Measurements from ENCODE around the gene KIF15.
"Not testable (repeated sequence)": the region's sequence is repeated elsewhere in the genome, so short reads cannot be mapped to it uniquely, and the experiment has no call there.

Gene KIF15

DNA sequence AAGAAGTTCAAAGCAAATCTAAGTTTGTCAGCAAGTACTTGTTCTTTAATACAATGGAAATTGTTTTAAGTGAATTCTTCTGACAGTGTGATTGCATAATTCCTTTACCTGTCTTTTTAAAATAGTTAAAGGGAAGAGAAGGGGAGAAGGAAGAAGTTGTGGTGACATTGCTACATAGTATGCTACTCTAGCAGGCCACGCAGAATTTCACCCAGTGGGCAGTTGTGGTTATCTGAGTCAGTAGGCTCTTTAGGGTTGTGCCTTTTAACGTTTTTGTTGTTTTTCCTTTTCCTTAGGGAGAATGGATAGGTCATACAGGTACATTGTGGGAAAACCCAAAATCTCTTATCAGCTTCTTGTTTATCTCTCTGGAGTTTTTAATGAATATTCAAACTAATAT is 40.4 kb downstream of the KIF15 start:
- H3K9me3 Mint-ChIP-seq: no peaks in the 10 kb centered on the region
- no peak overlapping the region for H3K4me3 Mint-ChIP-seq
- no peaks in the 10 kb centered on the region for H3K27me3 Mint-ChIP-seq
- no peak for DNase-seq
- H3K4me1 Mint-ChIP-seq (ENCODE audit: low read depth): no peaks in the 10 kb centered on the region
- H3K36me3 Mint-ChIP-seq (ENCODE audit: low read depth): peaks cover 84% of the 10 kb centered on the region
- H3K27ac Mint-ChIP-seq: no peak overlapping the region

DNA sequence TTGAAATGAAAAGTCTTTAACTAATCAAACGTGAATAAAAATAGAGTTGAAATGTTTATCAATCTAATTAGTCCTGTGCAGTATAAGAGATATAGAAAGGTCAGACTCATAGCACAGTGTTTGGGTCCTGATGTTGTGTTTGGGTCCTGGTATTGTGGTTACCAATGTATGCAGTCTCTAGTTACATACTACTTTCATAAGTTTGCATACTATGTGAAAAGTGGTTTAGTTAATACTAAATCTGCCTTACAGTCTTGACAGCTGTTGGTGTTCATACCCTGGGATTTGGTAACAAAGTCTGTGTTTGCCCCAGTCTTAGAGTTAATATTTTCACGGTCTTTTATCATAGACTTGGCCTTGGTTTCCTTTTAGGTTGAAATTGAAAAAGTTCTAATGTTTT is 41.7 kb downstream of the KIF15 start:
- Mint-ChIP-seq H3K4me1 (ENCODE audit: low read depth) (no peaks in the 10 kb centered on the region), H3K4me3 (no peak overlapping the region), H3K36me3 (ENCODE audit: low read depth) (peaks cover 82% of the 10 kb centered on the region), H3K9me3 (no peaks in the 10 kb centered on the region), H3K27me3 (no peaks in the 10 kb centered on the region), H3K27ac (no peak overlapping the region)
- no peak for DNase-seq

DNA sequence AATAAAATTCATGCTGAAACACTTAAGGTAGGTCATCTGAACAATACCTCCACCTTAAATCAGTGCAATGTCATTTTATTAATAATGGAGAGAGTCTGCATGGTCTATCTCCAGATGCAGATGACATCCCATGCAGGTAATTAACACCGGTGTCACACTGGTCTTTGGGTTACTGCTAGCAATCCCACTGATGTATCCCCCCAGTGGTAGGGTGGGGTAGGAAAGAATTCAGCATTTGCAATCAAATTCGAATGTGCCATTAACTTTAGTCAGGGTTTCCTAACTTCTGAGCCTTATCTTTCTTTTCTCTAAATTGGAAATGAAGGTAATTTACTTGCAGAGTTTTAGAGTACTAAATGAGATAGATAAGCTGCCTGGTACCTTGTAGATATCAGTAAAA is 44.4 kb downstream of the KIF15 start:
- Mint-ChIP-seq H3K4me3 (no peak overlapping the region), H3K36me3 (ENCODE audit: low read depth) (peaks cover 71% of the 10 kb centered on the region), H3K4me1 (ENCODE audit: low read depth) (no peaks in the 10 kb centered on the region), H3K9me3 (no peaks in the 10 kb centered on the region), H3K27me3 (no peaks in the 10 kb centered on the region), H3K27ac (no peak overlapping the region)
- no peak for DNase-seq

DNA sequence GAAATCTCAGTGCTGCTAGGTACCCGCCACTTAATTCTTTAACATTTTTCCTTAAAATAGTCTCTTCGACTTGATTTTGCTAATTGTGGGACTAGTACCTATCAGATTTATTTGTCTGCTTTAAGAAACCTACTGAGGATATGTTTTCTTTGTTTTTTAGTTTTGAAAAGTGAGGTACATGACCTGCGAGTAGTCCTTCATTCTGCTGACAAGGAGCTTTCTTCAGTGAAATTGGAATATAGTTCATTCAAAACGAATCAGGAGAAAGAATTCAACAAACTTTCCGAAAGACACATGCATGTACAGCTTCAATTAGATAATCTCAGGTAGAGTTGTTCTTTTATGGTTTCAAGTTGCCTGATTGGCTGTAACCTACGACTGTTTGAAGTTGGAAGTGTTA is 53.2 kb downstream of the KIF15 start:
- Mint-ChIP-seq H3K9me3 (peaks cover 4% of the 10 kb centered on the region), H3K4me1 (ENCODE audit: low read depth) (no peaks in the 10 kb centered on the region), H3K36me3 (ENCODE audit: low read depth) (peaks cover 83% of the 10 kb centered on the region), H3K27ac (no peak overlapping the region), H3K4me3 (no peak overlapping the region), H3K27me3 (no peaks in the 10 kb centered on the region)
- DNase-seq: no peak

DNA sequence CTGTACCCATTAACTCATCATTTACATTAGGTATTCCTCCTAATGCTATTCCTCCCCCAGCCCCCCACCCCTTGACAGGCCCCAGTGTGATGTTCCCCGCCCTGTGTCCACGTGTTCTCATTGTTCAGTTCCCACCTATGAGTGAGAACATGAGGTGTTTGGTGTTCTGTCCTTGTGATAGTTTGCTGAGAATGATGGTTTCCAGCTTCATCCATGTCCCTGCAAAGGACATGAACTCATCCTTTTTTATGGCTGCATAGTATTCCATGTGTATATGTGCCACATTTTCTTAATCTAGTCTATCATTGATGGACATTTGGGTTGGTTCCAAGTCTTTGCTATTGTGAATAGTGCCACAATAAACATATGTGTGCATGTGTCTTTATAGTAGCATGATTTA is 54.7 kb downstream of the KIF15 start:
- not testable (repeated sequence) for H3K27ac Mint-ChIP-seq
- H3K36me3 Mint-ChIP-seq (ENCODE audit: low read depth): peaks cover 81% of the 10 kb centered on the region

DNA sequence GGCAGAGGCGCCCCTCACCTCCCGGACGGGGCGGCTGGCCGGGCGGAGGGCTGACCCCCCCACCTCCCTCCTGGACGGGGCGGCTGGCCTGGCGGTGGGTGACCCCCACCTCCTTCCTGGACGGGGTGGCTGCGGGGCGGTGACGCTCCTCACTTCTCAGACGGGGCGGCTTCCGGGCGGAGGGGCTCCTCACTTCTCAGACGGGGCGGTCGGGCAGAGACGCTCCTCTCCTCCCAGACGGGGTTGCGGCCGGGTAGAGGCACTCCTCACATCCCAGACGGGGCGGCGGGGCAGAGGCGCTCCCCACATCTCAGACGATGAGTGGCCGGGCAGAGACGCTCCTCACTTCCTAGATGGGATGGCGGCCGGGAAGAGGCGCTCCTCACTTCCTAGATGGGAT is 59.6 kb downstream of the KIF15 start:
- H3K9me3 Mint-ChIP-seq; H3K4me3 Mint-ChIP-seq; H3K4me1 Mint-ChIP-seq (ENCODE audit: low read depth); H3K27me3 Mint-ChIP-seq; H3K27ac Mint-ChIP-seq; DNase-seq: not testable (repeated sequence)
- H3K36me3 Mint-ChIP-seq (ENCODE audit: low read depth): peaks cover 86% of the 10 kb centered on the region

More for the DNA sequence above, 54.7 kb downstream of the KIF15 start:
- not testable (repeated sequence) for H3K9me3 Mint-ChIP-seq; H3K27me3 Mint-ChIP-seq; H3K4me3 Mint-ChIP-seq; DNase-seq; H3K4me1 Mint-ChIP-seq (ENCODE audit: low read depth)

DNA sequence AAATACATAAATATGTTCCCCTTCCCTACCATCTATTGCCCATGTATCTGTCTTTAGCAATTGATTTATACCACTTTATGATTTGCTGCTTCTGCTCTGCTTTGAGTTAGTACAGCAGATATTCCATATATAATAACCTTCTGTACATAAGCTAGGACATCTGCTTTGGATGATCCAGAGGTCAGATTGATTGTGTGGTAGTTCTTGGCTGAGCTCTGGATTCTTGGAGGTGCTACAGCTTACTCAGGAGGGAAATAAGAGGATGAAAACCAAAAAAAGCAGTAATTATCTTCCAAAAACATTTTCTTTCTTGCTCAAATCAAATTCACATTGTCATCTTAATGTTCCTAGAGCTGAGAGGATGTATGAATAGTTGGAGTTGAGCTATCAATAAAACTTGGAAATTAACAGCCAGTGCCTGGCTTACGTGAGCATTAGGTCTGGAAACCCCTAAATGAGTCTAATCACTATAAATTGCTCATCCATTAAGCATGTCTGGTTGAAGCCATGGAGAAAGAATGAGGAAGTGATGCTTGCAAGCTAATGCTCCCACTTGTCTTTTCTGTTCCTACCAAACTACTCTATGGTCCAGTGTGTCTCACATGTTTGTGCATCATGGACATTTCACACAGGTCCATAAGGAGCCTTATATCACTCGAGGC is 63.8 kb downstream of the KIF15 start:
- no peaks in the 10 kb centered on the region for H3K4me1 Mint-ChIP-seq (ENCODE audit: low read depth)
- peaks cover 79% of the 10 kb centered on the region for H3K36me3 Mint-ChIP-seq (ENCODE audit: low read depth)
- H3K27me3 Mint-ChIP-seq: no peaks in the 10 kb centered on the region
- H3K4me3 Mint-ChIP-seq: no peak overlapping the region
- no peak overlapping the region for H3K27ac Mint-ChIP-seq
- H3K9me3 Mint-ChIP-seq: no peaks in the 10 kb centered on the region
- no peak for DNase-seq

DNA sequence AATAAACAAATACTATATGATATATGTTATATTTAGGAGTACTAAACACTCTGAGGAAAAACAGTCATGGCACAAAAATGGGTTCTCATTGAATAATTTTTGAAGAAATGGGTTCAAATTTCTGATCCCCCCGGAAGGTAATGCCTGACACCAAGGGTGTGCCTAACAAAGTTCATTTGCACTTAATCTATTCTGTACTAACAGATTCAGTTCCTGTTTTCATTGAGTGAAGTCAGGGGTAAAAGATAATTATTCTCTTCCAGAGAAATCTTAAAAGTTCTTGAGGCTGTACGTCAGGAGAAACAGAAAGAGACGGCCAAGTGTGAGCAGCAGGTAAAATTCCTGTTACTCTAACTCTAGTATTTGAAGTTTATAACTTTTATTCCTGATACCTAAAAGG is 65.6 kb downstream of the KIF15 start:
- Mint-ChIP-seq H3K4me3 (no peak overlapping the region), H3K4me1 (ENCODE audit: low read depth) (no peaks in the 10 kb centered on the region), H3K27me3 (no peaks in the 10 kb centered on the region), H3K27ac (no peak overlapping the region), H3K9me3 (no peaks in the 10 kb centered on the region), H3K36me3 (ENCODE audit: low read depth) (peaks cover 85% of the 10 kb centered on the region)
- DNase-seq: no peak

DNA sequence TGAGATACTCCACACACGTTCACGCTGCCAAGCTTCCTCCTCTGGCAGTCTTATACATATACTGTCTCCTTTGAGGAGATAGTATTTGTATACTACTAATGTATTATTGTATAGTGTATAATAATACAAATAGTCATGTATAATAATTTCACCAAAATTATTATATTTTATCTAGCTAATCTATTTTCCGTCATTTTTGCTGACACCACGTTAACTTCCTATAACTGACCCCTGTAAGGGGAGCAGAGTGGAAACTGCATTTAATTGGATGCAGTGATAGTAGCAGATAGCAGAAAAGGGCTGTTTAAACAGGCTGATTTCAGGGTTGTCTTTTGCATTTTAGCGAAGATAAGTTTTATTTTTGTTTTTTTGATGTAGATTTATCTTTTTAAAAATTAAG is 69.6 kb downstream of the KIF15 start:
- Mint-ChIP-seq H3K27ac (no peak overlapping the region), H3K27me3 (no peaks in the 10 kb centered on the region), H3K4me1 (ENCODE audit: low read depth) (no peaks in the 10 kb centered on the region), H3K9me3 (peaks cover 4% of the 10 kb centered on the region), H3K4me3 (no peak overlapping the region), H3K36me3 (ENCODE audit: low read depth) (peaks cover 66% of the 10 kb centered on the region)
- no peak for DNase-seq

DNA sequence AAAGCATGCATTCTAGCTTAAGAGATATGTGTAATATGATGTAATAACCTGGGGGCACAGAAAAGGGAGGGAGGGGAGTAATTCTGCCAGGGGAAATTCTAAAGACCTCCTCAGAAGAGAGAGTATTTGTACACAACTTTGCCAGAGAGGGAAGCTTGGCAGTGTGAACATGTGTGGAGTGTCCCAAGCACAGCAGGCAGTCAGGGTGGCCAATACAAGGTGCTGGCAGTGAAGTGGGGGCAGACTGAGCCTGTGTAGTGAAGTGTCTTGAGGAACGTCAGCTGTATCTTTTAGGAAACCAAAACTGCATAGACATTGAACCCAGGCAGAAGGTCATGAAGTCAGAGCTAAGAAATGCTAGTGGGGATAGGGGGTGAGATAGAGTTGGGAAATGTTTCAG is 70.4 kb downstream of the KIF15 start:
- Mint-ChIP-seq H3K36me3 (ENCODE audit: low read depth) (peaks cover 66% of the 10 kb centered on the region), H3K27ac (no peak overlapping the region), H3K9me3 (peaks cover 10% of the 10 kb centered on the region), H3K27me3 (no peaks in the 10 kb centered on the region), H3K4me3 (no peak overlapping the region), H3K4me1 (ENCODE audit: low read depth) (no peaks in the 10 kb centered on the region)
- no peak for DNase-seq

DNA sequence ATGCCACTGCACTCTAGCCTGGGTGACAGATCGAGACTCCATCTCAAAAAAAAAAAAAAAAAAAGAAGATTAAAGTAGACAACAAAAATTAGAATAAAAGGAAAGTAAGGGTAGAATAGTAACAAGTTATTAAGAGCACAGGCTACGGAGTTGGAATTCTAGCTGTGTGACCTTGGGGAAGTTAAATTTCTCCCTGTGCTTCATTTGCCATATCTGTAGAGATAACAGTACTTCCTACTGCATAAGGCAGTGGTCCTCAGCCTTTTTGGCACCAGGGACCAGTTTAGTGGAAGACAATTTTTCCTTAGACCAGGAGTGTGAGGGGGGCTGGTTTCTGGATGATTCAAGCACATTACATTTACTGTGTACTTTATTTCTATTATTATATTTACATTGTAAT is 71.4 kb downstream of the KIF15 start:
- Mint-ChIP-seq H3K27me3 (no peaks in the 10 kb centered on the region), H3K4me1 (ENCODE audit: low read depth) (no peaks in the 10 kb centered on the region), H3K9me3 (peaks cover 13% of the 10 kb centered on the region), H3K27ac (no peak overlapping the region), H3K36me3 (ENCODE audit: low read depth) (peaks cover 68% of the 10 kb centered on the region), H3K4me3 (no peak overlapping the region)
- DNase-seq: no peak

DNA sequence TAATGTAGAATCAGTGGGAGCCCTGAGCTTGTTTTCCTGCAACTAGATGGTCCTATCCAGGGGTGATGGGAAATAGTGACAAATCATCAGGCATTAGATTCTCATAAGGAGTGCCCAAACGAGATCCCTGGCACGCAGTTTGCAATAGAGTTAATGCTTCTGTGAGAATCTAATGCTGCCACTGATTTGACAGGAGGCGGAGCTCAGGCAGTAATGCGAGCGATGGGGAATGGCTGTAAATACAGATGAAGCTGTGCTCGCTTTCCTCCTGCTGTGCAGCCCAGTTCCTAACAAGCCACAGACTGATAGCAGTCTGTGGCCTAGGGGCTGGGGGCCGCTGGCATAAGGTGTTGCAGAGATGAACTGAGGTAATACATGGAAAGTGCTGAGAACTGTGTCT is 71.8 kb downstream of the KIF15 start:
- Mint-ChIP-seq H3K4me1 (ENCODE audit: low read depth) (no peaks in the 10 kb centered on the region), H3K27me3 (no peaks in the 10 kb centered on the region), H3K4me3 (no peak overlapping the region), H3K9me3 (peaks cover 15% of the 10 kb centered on the region), H3K27ac (no peak overlapping the region), H3K36me3 (ENCODE audit: low read depth) (peaks cover 68% of the 10 kb centered on the region)
- no peak for DNase-seq

DNA sequence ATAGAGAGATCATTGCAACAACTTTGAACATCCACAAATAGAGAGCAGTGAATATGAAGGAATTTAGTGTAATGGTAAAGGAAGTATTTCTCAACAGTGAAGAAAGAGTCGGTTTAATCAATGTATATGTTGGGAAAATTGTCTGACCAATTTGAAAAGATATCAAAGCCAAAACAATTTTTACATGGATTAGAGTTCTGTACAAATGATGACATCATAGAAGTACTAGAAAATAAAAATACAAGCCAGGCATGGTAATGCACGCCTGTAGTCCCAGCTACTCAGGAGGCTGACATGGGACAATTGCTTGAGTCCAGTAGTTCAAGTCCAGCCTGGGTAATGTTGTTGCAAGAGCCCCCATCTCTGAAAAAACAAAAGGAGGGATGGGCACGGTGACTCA is 74.1 kb downstream of the KIF15 start:
- Mint-ChIP-seq H3K4me3 (no peak overlapping the region), H3K9me3 (peaks cover 15% of the 10 kb centered on the region), H3K27me3 (no peaks in the 10 kb centered on the region), H3K4me1 (ENCODE audit: low read depth) (no peaks in the 10 kb centered on the region), H3K36me3 (ENCODE audit: low read depth) (peaks cover 74% of the 10 kb centered on the region), H3K27ac (no peak overlapping the region)
- no peak for DNase-seq

DNA sequence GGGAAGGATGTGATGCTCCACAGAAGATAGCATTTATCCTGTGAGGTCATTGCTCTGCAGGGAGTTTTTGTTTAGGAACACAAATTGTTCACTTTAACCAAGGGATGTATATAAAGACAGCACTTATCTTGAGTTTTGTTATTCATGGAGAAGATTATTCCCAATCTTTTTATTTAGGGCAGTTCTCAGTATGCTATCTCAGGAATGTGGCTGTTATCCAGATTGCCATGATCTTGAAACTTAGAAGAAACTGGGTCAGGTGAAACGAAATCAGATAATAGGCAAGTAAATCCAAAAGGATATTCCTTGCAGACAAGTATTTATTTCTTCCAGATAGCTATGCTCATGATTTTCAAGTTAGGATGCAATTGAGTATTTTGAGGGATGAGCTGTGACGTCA is 80.8 kb downstream of the KIF15 start:
- H3K4me1 Mint-ChIP-seq (ENCODE audit: low read depth): no peaks in the 10 kb centered on the region
- no peak for DNase-seq
- H3K27ac Mint-ChIP-seq: no peak overlapping the region
- peaks cover 86% of the 10 kb centered on the region for H3K36me3 Mint-ChIP-seq (ENCODE audit: low read depth)
- no peak overlapping the region for H3K4me3 Mint-ChIP-seq
- H3K27me3 Mint-ChIP-seq: no peaks in the 10 kb centered on the region
- H3K9me3 Mint-ChIP-seq: peaks cover 2% of the 10 kb centered on the region

DNA sequence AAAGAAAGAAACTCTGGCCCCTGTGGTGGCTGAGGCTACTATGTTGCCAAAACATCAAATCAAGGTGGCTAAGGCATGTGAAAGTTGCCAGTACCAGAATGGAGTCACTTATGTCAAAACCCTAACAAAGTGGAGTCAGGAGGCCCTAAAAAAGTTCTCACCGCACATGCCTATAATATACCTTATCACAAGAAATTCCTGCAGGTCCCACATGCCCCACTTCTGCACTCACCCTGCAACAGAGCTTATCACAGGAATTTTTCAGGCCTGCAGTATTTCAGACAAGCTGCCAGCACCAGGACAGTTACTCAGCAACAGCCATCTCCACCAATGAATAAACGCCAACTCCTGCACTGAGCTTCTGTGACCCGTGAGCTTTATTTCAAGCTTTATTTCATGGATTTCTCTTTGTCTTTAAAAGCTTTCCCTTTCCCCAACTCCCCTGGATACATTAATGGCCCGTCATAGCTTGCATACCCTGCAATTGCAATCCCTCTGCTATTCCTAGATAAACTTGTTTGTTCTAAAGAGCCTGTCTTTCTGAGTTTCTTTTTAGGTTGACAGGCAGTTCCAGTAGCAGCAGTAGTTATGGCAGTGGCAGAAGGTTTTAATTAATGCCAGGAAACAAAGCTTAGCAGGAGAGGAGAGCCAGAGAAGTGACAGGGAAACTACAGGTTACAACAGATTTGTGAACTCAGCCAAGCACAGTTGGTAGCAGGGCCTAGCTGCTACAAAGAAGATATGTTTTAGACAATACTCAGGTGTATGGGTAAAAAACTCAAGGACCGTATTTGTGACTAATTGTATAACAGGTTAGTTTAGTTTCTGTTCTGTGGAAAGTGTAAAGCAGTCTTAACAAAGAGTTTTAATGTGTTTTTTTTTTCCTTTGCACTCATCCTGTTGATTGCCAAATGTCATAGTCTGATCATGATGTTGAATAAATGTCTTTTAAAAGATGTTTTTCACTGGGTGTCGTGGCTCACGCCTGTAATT is 84.2 kb downstream of the KIF15 start:
- Mint-ChIP-seq H3K9me3 (no peaks in the 10 kb centered on the region), H3K36me3 (ENCODE audit: low read depth) (peaks cover 61% of the 10 kb centered on the region)

More for the DNA sequence above, 84.2 kb downstream of the KIF15 start:
- no peak overlapping the region for H3K4me3 Mint-ChIP-seq
- no peaks in the 10 kb centered on the region for H3K27me3 Mint-ChIP-seq
- H3K27ac Mint-ChIP-seq: no peak overlapping the region
- H3K4me1 Mint-ChIP-seq (ENCODE audit: low read depth): no peaks in the 10 kb centered on the region
- no peak for DNase-seq

Measured in activated T-cell treated with anti-CD3 and anti-CD28 coated beads, Interleukin-2, amount 50 U/mL, for 24 hours (primary cell).